ENCODE results near the gene PML.

Gene PML

DNA sequence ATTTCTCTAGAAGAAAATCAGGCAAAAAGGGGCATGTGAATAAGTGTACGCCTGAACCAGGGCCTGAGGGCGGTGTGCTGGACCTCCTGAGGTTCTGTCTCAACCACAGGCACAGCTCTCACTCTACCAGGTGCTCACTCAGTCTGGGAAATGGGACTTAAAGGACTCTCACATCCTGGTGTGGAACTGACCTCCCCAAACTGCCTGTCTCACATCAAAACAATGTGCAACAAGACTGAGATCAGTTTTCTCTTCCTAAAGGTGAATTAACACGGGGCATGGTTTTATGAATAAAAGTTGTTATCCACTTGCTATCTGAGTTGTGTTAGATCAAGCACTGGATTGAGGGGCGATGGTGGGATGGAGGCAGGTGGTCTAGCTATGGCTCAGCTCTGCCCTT is 7.3 kb upstream of the PML start:
- TF ChIP-seq, protein P1, sequence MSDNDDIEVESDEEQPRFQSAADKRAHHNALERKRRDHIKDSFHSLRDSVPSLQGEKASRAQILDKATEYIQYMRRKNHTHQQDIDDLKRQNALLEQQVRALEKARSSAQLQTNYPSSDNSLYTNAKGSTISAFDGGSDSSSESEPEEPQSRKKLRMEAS (IDR thresholded peaks at IDR 0.05): no peak
- TF ChIP-seq CEBPB (IDR thresholded peaks at IDR 0.05) (no peak), NFIC (IDR thresholded peaks at IDR 0.05) (no peak), RAD21 (IDR thresholded peaks at IDR 0.05; ENCODE audit: low read depth) (no peak), EP300 (IDR thresholded peaks at IDR 0.05; ENCODE audit: borderline replicate concordance) (no peak), TAF1 (IDR thresholded peaks at IDR 0.05; ENCODE audit: low read depth) (no peak), YY1 (IDR thresholded peaks at IDR 0.05; ENCODE audit: low read depth) (no peak), TEAD4 (IDR thresholded peaks at IDR 0.05) (no peak), FOXM1 (IDR thresholded peaks at IDR 0.05; ENCODE audit: borderline replicate concordance, low read depth) (no peak), TCF12 (IDR thresholded peaks at IDR 0.05; ENCODE audit: low read depth) (no peak), ZBTB7A (IDR thresholded peaks at IDR 0.05; ENCODE audit: low read depth) (no peak), CREB1 (IDR thresholded peaks at IDR 0.05; ENCODE audit: low read depth) (no peak), EGR1 (IDR thresholded peaks at IDR 0.05) (no peak)
- TF ChIP-seq, protein P2, sequence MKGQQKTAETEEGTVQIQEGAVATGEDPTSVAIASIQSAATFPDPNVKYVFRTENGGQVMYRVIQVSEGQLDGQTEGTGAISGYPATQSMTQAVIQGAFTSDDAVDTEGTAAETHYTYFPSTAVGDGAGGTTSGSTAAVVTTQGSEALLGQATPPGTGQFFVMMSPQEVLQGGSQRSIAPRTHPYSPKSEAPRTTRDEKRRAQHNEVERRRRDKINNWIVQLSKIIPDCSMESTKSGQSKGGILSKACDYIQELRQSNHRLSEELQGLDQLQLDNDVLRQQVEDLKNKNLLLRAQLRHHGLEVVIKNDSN (IDR thresholded peaks at IDR 0.05): no peak
- TF ChIP-seq, protein P3, sequence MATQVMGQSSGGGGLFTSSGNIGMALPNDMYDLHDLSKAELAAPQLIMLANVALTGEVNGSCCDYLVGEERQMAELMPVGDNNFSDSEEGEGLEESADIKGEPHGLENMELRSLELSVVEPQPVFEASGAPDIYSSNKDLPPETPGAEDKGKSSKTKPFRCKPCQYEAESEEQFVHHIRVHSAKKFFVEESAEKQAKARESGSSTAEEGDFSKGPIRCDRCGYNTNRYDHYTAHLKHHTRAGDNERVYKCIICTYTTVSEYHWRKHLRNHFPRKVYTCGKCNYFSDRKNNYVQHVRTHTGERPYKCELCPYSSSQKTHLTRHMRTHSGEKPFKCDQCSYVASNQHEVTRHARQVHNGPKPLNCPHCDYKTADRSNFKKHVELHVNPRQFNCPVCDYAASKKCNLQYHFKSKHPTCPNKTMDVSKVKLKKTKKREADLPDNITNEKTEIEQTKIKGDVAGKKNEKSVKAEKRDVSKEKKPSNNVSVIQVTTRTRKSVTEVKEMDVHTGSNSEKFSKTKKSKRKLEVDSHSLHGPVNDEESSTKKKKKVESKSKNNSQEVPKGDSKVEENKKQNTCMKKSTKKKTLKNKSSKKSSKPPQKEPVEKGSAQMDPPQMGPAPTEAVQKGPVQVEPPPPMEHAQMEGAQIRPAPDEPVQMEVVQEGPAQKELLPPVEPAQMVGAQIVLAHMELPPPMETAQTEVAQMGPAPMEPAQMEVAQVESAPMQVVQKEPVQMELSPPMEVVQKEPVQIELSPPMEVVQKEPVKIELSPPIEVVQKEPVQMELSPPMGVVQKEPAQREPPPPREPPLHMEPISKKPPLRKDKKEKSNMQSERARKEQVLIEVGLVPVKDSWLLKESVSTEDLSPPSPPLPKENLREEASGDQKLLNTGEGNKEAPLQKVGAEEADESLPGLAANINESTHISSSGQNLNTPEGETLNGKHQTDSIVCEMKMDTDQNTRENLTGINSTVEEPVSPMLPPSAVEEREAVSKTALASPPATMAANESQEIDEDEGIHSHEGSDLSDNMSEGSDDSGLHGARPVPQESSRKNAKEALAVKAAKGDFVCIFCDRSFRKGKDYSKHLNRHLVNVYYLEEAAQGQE (IDR thresholded peaks at IDR 0.05; ENCODE audit: low read depth): no peak

DNA sequence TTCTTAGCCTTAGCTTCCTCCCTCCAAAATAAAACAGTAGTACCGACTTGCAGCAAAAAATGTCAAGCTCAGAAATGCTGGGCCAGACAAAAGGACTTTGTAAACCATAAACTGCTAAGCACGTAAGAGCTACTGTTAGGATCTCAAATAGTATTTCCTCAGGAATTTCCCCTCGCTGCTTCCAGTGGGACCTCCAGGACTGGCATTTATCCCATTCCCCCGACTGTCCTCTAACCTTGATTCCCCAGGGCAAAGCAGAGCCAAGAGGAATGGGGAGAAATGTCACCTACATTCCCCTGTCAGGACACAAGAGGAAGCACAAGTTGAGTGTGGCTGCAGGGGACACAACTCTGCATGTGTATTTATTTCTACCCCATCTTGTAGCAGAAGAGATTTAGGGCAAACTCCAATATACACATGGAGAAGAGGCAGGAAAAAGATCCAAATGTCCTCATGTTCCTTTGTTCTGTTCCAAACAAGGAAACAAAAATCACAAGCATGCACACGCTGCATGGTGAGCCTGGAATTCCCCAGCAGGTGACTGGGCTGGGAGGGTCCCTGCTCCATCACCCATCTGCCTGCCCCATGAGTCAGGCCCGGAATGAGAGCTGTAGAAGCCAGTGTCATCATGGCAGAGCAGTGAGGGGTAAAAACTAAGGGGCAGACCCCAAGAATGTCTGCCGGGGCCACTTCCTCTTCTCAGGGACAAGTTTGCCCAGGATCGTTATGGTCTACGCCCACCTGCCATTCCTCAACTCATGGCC is 6.7 kb upstream of the PML start:
- TF ChIP-seq YY1 (IDR thresholded peaks at IDR 0.05; ENCODE audit: low read depth): no peak
- TF ChIP-seq EP300 (IDR thresholded peaks at IDR 0.05; ENCODE audit: borderline replicate concordance): no peak
- no peak for TF ChIP-seq TAF1 (IDR thresholded peaks at IDR 0.05; ENCODE audit: low read depth)
- no peak for TF ChIP-seq ZBTB7A (IDR thresholded peaks at IDR 0.05; ENCODE audit: low read depth)
- TF ChIP-seq NFIC (IDR thresholded peaks at IDR 0.05): no peak
- TF ChIP-seq, protein P3 (IDR thresholded peaks at IDR 0.05; ENCODE audit: low read depth): no peak
- TF ChIP-seq, protein P2 (IDR thresholded peaks at IDR 0.05): no peak
- no peak for TF ChIP-seq FOXM1 (IDR thresholded peaks at IDR 0.05; ENCODE audit: borderline replicate concordance, low read depth)
- TF ChIP-seq TEAD4 (IDR thresholded peaks at IDR 0.05): no peak
- no peak for TF ChIP-seq RAD21 (IDR thresholded peaks at IDR 0.05; ENCODE audit: low read depth)
- TF ChIP-seq CEBPB (IDR thresholded peaks at IDR 0.05): no peak
- TF ChIP-seq TCF12 (IDR thresholded peaks at IDR 0.05; ENCODE audit: low read depth): no peak
- TF ChIP-seq EGR1 (IDR thresholded peaks at IDR 0.05): no peak
- TF ChIP-seq CREB1 (IDR thresholded peaks at IDR 0.05; ENCODE audit: low read depth): no peak
- TF ChIP-seq, protein P1 (IDR thresholded peaks at IDR 0.05): no peak

DNA sequence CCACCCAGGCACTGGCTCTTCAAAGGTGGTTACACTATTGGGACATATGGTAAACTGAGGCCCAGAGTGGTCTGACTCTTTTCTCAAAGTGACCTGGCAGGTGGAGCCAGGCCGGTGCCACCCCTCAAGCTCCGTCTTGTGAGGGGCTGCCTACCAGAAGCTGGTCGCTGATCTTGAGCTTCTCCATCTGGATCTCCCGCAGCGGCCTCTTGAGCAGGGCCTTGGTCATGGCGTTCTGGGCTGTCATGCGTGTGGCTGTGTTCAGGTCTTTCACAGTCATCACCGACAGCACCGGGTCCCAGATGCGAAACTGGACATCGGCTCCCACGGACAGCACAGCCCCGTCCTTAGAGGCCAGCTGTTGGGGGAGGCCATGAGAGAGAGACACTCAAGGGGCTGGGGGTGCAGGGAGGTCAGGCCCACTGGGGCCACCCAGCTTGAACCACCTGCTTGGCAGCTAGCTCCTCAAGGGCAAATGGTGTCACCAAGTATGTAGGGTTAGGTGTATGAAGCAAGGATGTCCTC is 6.0 kb upstream of the PML start:
- TF ChIP-seq CEBPB (IDR thresholded peaks at IDR 0.05) (no peak), ZBTB7A (IDR thresholded peaks at IDR 0.05; ENCODE audit: low read depth) (no peak), CREB1 (IDR thresholded peaks at IDR 0.05; ENCODE audit: low read depth) (no peak), EGR1 (IDR thresholded peaks at IDR 0.05) (no peak), TEAD4 (IDR thresholded peaks at IDR 0.05) (no peak)

DNA sequence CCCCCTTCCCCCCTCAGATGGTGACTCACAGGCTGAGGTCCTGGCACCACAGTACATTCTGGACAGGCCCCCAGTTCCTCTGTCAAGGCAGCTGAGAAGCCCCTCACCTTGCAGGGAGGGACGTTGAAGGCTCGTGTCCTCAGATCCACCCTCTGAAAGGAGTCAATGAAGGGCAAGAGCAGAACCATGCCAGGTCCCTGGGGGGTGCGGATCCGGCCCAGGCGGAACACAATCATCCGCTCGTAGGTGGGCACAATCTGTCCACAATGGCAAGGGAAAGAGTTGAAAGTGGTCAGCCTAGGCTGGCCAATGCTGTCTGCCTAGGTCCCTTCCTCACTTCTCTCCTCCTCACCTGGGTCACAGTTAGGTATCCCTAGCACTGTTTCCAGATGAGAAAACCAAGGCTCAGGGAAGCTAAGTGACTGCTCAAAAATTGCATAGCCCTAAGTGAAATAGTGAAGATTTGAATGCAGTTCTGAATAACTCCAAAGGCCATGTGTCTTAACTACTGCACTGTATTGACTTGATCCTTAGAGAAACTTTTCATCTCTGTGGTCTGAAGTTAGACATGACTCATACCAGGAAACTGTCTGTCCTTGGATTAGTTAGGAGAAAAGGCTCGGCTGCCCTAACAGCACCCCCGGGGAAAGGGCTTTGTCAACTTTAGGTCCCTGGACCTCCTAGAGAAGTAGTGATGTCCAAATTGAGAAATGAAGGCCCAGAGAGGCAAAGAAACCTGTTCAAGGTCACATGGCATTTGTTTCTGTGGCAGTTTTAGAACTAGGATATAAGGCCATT is 5.3 kb upstream of the PML start:
- no peak for TF ChIP-seq TCF12 (IDR thresholded peaks at IDR 0.05; ENCODE audit: low read depth)
- TF ChIP-seq YY1 (IDR thresholded peaks at IDR 0.05; ENCODE audit: low read depth): no peak
- no peak for TF ChIP-seq RAD21 (IDR thresholded peaks at IDR 0.05; ENCODE audit: low read depth)

DNA sequence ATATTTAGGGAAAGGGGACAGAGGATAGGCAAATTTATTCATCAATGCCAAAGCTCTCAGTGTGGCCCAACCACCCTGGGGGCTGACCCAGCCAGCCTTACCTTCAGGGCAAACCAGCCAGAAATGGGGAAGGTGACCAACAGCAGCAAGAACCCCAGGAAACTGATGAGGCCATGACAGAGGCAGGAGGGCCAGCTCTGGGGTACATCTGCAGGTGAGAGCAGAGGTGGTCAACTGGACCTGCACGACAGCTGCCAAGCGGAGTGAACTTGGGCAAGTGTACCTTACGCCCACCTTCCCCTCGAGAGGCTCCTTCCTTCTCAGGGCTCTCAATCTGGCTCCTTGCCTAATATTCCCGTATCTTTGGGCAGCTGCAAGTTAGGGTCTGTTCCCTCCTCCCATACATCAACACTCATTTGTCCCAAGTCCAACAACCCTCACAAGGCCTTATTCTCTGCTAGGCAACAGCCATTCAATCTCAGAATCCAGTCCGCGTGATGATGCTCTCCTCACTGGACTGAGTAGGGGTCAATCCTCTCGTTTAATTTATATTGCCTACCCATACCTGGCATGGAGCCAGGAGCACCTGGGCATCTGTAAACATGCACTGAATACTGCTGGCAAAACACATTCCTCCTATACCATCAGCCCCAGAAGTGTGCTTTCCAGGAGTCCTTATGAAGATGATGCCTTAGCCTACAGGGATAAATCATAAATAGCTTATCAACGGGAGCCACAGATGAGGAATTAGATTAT is 4.1 kb upstream of the PML start:
- no peak for TF ChIP-seq NFIC (IDR thresholded peaks at IDR 0.05)
- TF ChIP-seq TEAD4 (IDR thresholded peaks at IDR 0.05): no peak
- no peak for TF ChIP-seq RAD21 (IDR thresholded peaks at IDR 0.05; ENCODE audit: low read depth)
- TF ChIP-seq TAF1 (IDR thresholded peaks at IDR 0.05; ENCODE audit: low read depth): no peak
- TF ChIP-seq YY1 (IDR thresholded peaks at IDR 0.05; ENCODE audit: low read depth): no peak
- TF ChIP-seq CREB1 (IDR thresholded peaks at IDR 0.05; ENCODE audit: low read depth): no peak
- TF ChIP-seq, protein P3 (IDR thresholded peaks at IDR 0.05; ENCODE audit: low read depth): no peak
- TF ChIP-seq FOXM1 (IDR thresholded peaks at IDR 0.05; ENCODE audit: borderline replicate concordance, low read depth): no peak
- TF ChIP-seq, protein P1 (IDR thresholded peaks at IDR 0.05): no peak
